MM.1S (cell line): Measurements from ENCODE around the gene GPRASP3.

Source experiments
- CTCF ChIP-seq: fragments of 300-600 bp; sonication (generic); IDR thresholded peaks from 2 replicates; pipeline ENCODE4 v1.5.1; 2016; ENCODE audit warnings: antibody characterized with exemption, low read length, mixed read lengths
- EZH2phosphoT487 ChIP-seq: fragments of 300-600 bp; sonication (generic); IDR thresholded peaks from 2 replicates; pipeline ENCODE4 v1.6.1; 2018; ENCODE audit warnings: antibody characterized with exemption, low read length

DNA sequence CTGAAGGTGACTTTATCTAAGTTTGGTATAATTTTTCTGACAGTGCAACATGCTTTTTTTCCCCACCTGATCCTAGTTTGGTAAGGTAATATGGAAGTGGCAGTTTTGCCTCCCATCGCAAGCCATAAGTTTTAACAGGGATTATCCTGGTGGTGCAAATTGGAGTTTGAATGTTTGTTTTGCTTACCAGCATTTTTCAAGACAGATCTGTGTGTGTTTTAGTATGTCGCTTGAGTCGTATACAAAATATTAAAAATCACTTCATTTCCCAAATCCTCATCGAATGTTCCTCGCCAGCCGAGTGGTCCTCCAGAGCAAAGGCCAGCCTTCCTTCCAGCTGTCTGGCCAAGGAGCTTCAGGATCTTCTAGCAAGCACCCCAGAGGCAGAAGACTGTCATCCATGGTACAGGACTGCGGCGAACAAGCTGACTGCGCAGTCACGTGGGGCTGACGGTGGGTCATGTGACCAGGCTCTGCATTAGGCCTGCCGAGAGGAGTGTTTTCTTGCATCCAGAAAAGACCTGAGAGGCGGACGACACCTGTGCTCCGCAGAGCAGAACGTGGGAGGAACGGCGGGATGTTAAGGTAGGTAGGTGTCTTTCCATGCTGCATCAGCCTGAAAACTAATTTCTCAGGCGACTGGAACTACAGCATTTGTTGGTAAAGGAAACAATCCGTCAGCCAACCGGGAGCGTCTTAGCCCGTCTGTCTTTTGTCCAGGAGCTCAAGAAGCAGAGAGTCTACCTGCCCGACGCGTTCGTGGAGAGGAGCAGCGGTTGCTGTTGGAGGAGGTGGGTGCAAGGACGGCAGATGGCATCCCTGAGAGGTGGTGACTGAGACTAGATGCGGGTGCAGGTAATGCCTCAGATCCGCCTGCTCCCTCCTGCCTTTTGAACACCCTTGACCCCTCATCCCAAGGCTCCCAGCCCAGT, at the start of gene GPRASP3:
- TF ChIP-seq EZH2phosphoT487 (no peak), CTCF (no peak)
